Embryonic facial prominence (tissue), 1 donor: ENCODE measurements around the gene SAP30L.

ENCODE experiments used
- DNase-seq: peaks from one replicate; pipeline ENCODE4 v3.0.0-alpha.2; 2016; ENCODE audit errors: extremely low spot score

Gene SAP30L

GRCh38 chr5:154465169-154465568, 19.4 kb downstream of the SAP30L start:
- DNase-seq: no peak

DNA sequence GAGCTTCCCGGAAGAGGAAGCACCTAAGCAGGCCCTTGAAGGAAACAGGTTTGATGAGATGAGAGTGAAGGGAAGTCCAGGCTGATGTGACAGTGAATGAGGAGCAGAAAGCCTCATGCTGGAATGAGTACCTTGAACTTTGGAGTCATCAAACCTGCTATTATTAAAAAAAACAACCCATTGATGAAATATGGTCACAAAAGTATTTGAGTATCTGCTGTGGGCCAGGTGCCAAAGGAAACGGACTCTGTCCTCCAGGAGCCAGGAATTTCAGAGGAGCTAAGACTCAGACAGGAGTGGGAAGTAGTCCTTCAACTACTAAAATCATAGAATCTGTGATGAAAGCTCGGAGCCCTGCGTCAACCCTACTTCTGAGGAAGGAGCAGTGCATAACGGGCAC, 20.4 kb downstream of the SAP30L start:
- no peak for DNase-seq

- no peak for DNase-seq
Measured at GRCh38 chr5:154466671-154467070, 20.9 kb downstream of the SAP30L start.

DNA sequence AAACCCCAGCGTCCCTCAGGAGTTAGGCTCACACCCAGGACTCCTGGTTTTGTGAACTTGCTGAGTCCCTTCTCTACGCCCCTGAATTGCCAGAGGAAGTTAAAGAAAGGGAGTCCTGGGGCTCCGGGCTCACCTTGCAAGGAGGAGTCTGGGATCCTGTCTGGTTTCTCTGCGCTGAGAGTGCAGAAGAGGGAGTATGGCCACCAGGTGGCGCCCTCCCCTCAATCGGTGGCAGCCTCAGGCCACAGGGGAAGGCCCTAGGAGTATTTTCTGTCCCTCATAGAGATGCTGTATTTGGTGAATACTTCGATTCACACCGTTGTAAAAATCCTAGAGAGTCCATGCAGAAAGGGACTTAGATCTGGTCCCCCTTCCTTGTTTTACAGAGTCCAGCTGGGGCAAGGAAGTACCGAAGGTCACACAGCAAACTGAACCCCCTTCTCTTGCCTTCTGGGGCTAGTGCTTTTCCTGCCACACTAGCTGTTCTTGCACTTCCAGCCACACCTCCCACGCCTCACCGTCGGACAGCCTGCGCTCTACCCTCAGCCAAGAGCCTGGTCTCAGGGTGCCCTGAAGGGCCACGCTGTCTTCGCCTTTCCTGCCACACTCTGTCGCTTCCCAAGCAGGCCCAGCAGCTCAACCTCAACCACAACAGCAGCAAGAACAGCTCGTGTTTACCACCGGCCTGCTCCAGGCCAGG, 22.0 kb downstream of the SAP30L start:
- no peak for DNase-seq

DNA sequence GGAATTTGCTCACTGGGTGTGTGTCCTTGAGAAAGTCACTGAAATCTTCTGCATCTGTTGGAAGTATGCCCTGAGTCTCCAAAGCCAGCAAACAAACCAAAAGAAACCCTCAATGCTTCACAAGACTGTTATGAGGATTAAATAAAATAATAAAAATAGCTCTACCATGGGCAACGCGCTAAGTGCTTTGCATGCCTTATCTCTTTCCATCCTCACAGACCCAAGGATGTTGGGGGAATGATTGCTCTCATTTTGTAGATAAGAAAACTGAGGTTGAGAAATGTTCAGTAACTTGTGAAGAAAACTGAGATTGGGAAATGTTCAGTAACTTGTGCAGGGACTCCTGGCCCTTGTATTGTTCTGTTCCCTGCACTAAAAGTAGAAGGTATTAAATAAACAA, 24.3 kb downstream of the SAP30L start:
- DNase-seq: no peak

DNA sequence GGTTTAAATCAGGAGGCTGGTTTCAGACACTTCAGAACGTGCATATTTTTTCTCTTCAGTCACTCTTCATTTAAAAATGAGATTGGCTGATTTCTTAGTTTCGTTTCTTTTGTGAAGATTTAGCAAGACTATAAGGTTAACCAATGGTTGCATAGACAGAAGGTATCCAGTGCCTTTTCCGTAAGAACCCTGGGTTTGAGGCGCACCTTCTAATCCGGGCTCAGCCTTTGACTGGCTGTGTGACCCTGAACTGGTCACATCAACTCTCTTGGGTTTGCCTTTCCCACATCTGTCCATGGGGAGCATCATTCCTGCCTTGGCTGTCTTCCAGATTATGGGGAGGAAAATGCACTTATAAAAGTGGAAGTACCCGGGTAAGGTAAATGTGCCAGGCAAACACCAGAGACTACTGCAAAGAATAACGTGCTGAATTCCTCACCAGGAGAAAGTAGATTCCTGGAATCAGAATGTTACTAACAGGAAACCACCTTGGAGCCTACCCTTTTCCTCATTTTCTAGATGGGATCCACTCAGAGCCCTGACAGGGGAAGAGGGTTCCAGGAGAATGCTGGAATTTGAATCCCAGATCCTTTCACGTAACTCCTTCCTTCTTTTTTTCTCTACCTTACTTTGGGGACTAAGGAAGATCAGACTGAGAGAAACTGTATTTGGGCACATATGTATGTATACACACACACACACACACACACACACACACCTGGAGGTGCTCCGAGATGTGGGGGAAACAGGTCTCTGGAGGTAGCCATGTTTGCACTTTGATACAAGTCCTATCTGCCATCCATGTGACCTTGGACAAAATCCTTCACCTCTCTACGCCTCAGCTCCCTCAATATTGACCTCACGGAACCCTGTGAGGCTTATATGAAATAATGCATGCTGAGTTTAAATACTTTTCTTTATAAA, 25.4 kb downstream of the SAP30L start:
- no peak for DNase-seq

DNA sequence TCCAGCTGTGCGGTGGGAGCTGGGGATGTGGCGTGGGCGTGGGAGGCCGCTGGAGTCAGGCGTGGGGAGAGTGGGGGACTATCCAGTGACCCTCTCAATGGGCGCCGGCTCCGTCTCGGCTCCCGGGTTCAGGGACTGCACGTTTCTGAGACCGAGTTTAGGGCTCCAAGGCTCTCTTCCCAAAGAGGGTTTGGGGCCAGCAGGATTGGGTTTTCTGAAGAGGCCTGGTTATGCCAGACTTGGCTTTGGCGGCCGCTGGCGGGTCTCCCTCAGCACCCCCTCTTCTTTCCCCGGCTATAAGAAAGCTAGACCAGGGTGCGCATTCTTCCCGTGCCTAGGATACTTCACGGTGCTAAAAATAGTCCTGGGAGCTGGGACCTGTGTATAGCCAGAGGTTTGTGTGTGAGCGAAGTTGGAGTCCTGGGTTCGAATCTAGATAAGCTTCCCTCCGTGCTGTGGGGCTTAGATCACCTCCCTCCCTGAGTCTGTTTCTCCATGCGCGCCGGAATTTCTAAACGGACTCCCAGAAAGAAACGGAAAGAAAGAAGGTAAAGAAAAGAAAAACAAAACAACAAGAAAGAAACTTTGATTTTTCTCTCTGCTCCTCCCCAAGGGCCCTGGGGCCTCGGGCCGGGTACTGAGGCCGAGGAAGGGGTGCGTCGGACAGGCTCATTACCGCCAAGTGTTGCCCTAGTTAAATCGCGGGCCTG, 27.2 kb downstream of the SAP30L start:
- DNase-seq: no peak

- DNase-seq: no peak
Measured at GRCh38 chr5:154473581-154474283, 27.9 kb downstream of the SAP30L start.

GRCh38 chr5:154474396-154475334, 28.9 kb downstream of the SAP30L start:
- no peak for DNase-seq

- DNase-seq: no peak
Measured at GRCh38 chr5:154475591-154476353, 30.0 kb downstream of the SAP30L start.

GRCh38 chr5:154476354-154477205, 30.8 kb downstream of the SAP30L start:
- no peak for DNase-seq

DNA sequence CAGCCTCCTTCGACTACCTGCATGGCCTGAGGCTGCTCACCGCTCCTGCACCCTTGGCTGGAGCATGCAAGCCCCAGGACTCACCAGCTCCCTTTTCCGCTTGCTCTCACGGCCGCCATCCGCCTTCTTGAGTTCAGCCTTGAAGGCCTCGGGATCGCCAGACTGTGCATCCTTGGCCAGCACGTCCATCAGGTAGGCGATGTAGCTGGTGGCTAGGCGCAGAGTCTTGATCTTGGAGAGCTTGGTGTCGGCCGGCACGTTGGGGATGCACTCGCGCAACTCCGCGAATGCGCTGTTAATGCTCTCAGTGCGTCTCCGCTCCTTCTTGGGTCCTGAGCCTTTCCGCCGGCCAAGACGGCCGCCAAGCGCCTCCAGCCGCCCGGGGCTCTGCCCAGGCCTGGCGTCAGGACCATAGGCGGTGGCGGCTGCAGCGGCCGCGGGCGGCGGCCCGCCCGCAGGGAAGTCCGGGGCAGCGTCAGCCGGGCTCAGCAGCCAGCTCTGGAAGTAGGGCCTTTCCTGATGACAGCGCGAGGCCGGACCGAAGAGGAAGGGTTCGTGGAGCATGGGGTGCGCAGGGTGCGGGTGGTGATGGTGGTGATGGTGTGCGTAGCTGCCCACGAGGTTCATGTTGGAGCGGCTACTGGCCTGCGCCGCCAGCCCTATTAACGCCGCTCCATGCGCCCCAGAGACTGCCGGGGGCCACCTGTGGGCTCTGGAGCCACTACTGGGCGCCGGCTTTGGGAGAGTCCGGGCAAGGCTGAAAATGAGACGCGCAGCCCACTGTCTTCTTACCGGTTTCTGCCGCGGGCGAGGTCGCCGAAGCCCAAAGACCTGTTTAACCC, 31.8 kb downstream of the SAP30L start:
- no peak for DNase-seq

- DNase-seq: no peak
Measured at GRCh38 chr5:154478224-154478565, 32.4 kb downstream of the SAP30L start, which contains the start of gene HAND1. TSS of gene HAND1 (minus strand) at chr5:154478227. CDS start at chr5:154478008, 219 bp downstream.

DNA sequence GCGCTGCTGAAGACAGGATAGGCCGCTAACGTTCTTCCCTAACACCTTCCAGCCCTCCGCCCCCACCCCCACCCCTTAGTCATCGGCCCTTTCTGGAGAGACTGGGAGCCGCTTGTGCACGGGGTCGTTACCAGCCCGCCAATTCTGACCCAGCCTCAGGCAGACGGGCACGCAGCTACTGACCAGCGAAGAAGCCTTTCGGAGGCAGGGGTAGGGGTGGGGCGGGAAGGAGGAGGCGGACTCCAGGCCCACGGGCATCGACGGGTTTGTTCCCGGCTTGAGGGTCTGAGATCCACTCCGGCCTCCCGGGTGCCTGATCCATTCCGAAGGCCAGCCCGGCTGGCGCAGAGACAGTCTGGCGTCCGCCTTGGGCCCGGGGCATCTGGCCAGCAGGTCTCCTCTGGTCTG, 33.0 kb downstream of the SAP30L start:
- no peak for DNase-seq

DNA sequence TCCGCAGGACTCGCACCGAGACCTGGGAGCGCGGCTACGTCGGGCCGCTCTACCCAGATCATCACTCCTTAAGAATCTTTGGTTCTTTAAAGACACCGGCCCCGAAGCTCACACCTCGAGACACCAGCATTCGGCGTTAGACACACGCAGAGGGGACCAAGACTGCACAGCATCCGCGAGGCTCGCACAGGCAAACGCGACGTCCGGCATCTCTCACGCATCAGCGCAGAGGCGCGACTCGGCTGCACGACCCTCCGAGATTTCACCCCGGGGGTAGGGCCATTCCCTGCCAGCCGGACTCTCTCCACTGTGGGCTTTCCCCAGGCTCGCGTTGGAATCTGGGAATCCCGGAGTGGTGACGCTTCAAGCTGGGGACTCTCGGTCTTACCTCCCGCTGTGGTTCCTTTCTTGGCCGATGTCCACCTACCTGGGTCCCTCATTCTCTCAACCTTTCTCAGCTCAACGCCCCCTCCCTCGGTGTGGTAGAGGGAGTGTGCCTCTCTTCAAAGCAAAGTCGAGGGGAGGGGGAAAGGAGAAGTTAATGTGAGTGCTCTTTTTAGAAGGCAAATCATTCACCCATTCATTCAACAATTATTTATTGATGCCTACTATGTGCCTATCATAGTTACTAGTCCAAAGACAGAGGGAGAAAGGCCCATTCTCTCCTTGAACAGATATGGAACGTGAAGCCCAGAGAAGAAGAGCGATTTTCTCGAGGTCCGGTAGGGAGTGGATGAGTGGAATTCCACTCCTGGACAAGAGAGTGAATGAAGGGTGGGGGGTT, 33.6 kb downstream of the SAP30L start:
- DNase-seq: no peak

- DNase-seq: no peak
Measured at GRCh38 chr5:154479944-154480750, 34.4 kb downstream of the SAP30L start.
